ENCODE measurements around the gene TAF11L13.

TAF11L13 gene

GRCh38 chr5:17680737-17681136, 48.8 kb downstream of the TAF11L13 start:
- DNase-seq = no peak
